ENCODE measurements around the gene GSTP1. TPM values are rescaled to one million over a fixed set of nuclear protein-coding genes. Genes with fewer than 3 reads are reported as not detected.

Gene GSTP1
- total RNA-seq, 1 experiment from 2014 or later: 838 TPM

DNA sequence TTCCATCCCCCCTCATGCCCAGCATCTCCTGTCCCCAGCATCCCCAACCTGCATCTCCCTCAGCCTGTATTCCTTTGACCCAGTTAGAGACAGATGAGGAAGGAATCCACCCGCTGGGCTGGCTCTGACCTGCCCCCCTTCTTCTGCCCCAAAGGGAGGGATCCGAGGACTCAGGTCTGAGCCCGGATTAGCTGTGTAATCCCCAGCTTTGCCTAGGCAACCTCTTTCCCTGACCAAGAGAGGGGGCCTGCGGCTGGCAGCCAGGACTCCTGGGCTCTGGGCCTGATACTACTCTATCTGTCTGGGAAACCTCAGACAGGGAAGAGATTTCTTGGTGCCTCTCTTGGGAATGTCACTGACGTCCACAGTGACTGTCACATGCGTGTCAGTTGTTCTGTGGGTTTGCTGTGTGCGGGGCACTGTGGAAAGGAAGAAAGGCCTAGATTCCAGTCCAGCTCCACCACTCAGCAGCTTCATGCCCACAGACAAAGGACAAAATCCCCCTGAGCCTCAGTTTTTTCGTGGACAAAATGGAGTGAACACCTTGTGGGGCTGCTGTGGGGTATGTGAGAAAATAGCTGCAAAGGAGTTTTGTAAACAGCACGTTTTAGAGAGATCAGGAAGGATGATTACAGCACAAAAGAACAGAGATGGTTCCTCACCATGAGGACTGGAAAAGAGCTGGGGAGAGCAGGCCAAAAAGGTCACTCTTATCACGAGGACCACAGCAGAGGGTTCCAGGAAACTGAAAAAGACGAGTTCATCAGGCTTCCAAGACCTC lies 21.8 kb downstream of the GSTP1 start:
- no peak for TF ChIP-seq CTCF (IDR thresholded peaks at IDR 0.05; ENCODE audit: unreplicated experiment)
- no peak for DNase-seq
- H3K27me3 Mint-ChIP-seq (ENCODE audit: unreplicated experiment): peaks cover 18% of the 10 kb centered on the region
- H3K27ac Mint-ChIP-seq (ENCODE audit: unreplicated experiment): no peak overlapping the region
- BruUV-seq (replicated peaks): no TSS peak
- CTCF ChIA-PET: no interaction called here
- intact Hi-C loops (cut with micrococcal nuclease; ENCODE audit: unreplicated experiment): no loop called here
- H3K4me1 Mint-ChIP-seq (ENCODE audit: low read depth, unreplicated experiment): peaks cover 10% of the 10 kb centered on the region
- H3K4me3 Mint-ChIP-seq (ENCODE audit: low read depth, unreplicated experiment): peak overlapping the region; percentile 86
- peaks cover 40% of the 10 kb centered on the region for H3K36me3 Mint-ChIP-seq (ENCODE audit: insufficient read depth, unreplicated experiment)
- H3K9me3 Mint-ChIP-seq (ENCODE audit: low read depth, unreplicated experiment): peaks cover 3% of the 10 kb centered on the region

DNA sequence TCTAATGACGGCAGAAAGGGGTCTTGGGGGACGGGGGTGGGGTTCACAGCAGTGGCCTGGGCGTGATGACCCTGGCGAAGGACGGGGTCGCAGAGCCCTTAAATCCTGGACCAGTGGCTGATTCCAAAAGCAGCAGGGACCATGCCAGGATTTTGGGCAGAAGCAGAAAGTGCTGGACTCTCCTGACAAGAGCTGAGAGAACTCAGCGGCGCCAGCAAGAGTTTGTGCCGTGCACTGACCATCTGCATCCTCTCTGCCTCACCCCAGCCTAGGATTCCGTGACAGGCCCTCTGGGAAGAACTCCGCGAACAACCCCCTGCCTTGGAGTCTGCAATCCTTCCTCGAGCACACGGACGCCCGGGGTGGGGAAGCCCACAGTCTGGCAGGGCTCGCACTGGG lies 22.5 kb downstream of the GSTP1 start:
- no peak for DNase-seq

DNA sequence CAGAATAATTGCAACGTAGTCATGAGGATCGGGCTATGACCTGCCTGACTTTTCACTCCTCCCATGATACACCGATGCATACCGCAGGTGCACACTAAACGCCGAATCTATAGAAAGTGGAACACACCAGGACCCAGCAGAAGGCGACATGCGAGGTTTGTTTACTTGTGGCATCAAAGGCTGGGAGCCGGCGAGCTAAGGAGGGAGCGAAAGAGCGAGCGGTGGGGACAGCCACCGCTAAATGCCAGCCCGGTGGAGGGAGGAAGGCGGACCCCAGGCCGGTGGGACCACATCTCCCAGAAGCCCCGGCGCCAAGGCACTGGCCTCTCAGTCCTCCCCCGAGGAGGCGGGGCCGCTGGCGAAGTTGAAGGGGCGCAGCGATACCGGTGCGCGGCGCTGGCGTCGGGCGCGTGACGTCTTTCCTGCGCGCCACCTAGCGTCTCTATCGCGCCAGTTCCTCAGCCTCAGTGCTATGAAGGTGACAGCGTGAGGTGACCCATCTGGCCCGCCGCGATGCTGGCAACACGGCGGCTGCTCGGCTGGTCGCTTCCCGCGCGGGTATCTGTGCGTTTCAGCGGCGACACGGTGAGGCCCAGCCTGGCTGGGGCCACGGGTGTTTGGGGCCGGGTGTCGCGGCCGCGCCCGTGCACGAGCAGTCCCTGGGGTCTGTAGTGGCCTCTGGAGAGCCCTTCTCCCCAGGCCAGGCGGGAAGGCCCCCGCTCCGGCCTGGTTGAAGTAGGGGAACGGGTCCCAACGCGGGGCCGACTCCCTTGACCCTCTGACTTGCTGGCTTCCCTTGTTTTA lies 23.1 kb downstream of the GSTP1 start, which contains the start of gene NDUFV1:
Gene NDUFV1, plus strand, starts transcription at position 445 of the 804 bp plus-strand sequence. Its CDS starts 69 bp downstream, at position 514.
- BruUV-seq (replicated peaks): no TSS peak
- peaks cover 10% of the 10 kb centered on the region for H3K4me1 Mint-ChIP-seq (ENCODE audit: low read depth, unreplicated experiment)
- intact Hi-C loops (cut with micrococcal nuclease; ENCODE audit: unreplicated experiment): no loop called here
- peak; percentile 69 for TF ChIP-seq CTCF (IDR thresholded peaks at IDR 0.05; ENCODE audit: unreplicated experiment)
- peaks cover 8% of the 10 kb centered on the region for H3K27me3 Mint-ChIP-seq (ENCODE audit: unreplicated experiment)
- peaks cover 3% of the 10 kb centered on the region for H3K9me3 Mint-ChIP-seq (ENCODE audit: low read depth, unreplicated experiment)
- peak within 1 kb of the TSS; percentile 86 for H3K4me3 Mint-ChIP-seq (ENCODE audit: low read depth, unreplicated experiment)
- peak; percentile 97 for DNase-seq
- H3K27ac Mint-ChIP-seq (ENCODE audit: unreplicated experiment): peak within 1 kb of the TSS; percentile 48
- CTCF ChIA-PET: no interaction called here
- peaks cover 40% of the 10 kb centered on the region for H3K36me3 Mint-ChIP-seq (ENCODE audit: insufficient read depth, unreplicated experiment)

More for the DNA sequence above, 22.5 kb downstream of the GSTP1 start:
- H3K4me1 Mint-ChIP-seq (ENCODE audit: low read depth, unreplicated experiment): peaks cover 10% of the 10 kb centered on the region
- intact Hi-C loops (cut with micrococcal nuclease; ENCODE audit: unreplicated experiment): no loop called here
- H3K36me3 Mint-ChIP-seq (ENCODE audit: insufficient read depth, unreplicated experiment): peaks cover 40% of the 10 kb centered on the region
- H3K4me3 Mint-ChIP-seq (ENCODE audit: low read depth, unreplicated experiment): peak overlapping the region; percentile 86
- no TSS peak for BruUV-seq (replicated peaks)
- no peak for TF ChIP-seq CTCF (IDR thresholded peaks at IDR 0.05; ENCODE audit: unreplicated experiment)
- peak overlapping the region; percentile 21 for H3K27ac Mint-ChIP-seq (ENCODE audit: unreplicated experiment)
- H3K9me3 Mint-ChIP-seq (ENCODE audit: low read depth, unreplicated experiment): peaks cover 3% of the 10 kb centered on the region
- CTCF ChIA-PET: no interaction called here
- H3K27me3 Mint-ChIP-seq (ENCODE audit: unreplicated experiment): peaks cover 12% of the 10 kb centered on the region

GRCh38 chr11:67607507-67607906 lies 23.9 kb downstream of the GSTP1 start:
- H3K4me1 Mint-ChIP-seq (ENCODE audit: low read depth, unreplicated experiment): peaks cover 10% of the 10 kb centered on the region
- peaks cover 8% of the 10 kb centered on the region for H3K27me3 Mint-ChIP-seq (ENCODE audit: unreplicated experiment)
- H3K4me3 Mint-ChIP-seq (ENCODE audit: low read depth, unreplicated experiment): peak overlapping the region; percentile 86
- intact Hi-C loops (cut with micrococcal nuclease; ENCODE audit: unreplicated experiment): no loop called here
- BruUV-seq (replicated peaks): no TSS peak
- CTCF ChIA-PET: no interaction called here
- peaks cover 3% of the 10 kb centered on the region for H3K9me3 Mint-ChIP-seq (ENCODE audit: low read depth, unreplicated experiment)
- no peak for TF ChIP-seq CTCF (IDR thresholded peaks at IDR 0.05; ENCODE audit: unreplicated experiment)
- peaks cover 43% of the 10 kb centered on the region for H3K36me3 Mint-ChIP-seq (ENCODE audit: insufficient read depth, unreplicated experiment)
- H3K27ac Mint-ChIP-seq (ENCODE audit: unreplicated experiment): peak overlapping the region; percentile 48
- DNase-seq: no peak
